K562 (cell line): ENCODE measurements around the gene PLA2G3. TPM values are rescaled to one million over a fixed set of nuclear protein-coding genes. Genes with fewer than 3 reads are reported as not detected.
A peak's percentile ranks its signal among the peaks of the same experiment; 100 is the strongest.

Experiments used
- ATAC-seq: fragments of 200-7000 bp; cut with Tn5 transposase; 3 replicates; pipeline ENCODE4 v1.9.1; 2020; ENCODE audit warnings: moderate library complexity
- BruUV-seq: library from RNA; stranded (reverse); fragments of 400-500 nt; replicated peaks from 2 replicates; lab custom pipeline; 2021; lab: Mats Ljungman, UMichigan
- CTCF ChIA-PET: fragments of 300-600 bp; formaldehyde crosslinking; extraction: SDS; loops from one replicate; lab custom pipeline; 2021; ENCODE audit warnings: low intra/inter-chr PET ratio; lab: Yijun Ruan, JAX
- POLR2A ChIA-PET: fragments of 300-600, 350-650 bp; sonication (Branson Sonifier 250); formaldehyde crosslinking; extraction: SDS; loops from one replicate; lab custom pipeline; 2021; ENCODE audit warnings: antibody characterized with exemption, inconsistent platforms; lab: Yijun Ruan, JAX
- DNase-seq, 4 experiments: peaks; one replicate each; pipeline versions ENCODE4 v3.0.0 to v3.0.0-alpha.2; 2011 to 2018; ENCODE audit warnings: low spot score in 3 of 4, mixed read lengths in 3 of 4; ENCODE audit errors: extremely low read depth in 1 of 4
- FAIRE-seq: peaks from 2 replicates; lab custom pipeline; 2011; peaks lifted over from hg19 to GRCh38; lab: Jason Lieb, UNC
- H2AFZ ChIP-seq: 2 replicates; pipeline ENCODE4 v1.6.0; 2011; ENCODE audit warnings: low read depth, low read length, control low read depth, inconsistent platforms
- H3K27ac ChIP-seq: fragments of 200-600 bp; 3 replicates; pipeline ENCODE4 v1.8.0; 2011; ENCODE audit warnings: low read depth, mild to moderate bottlenecking, control low read depth, inconsistent platforms, low read length, moderate library complexity, mixed read lengths; ENCODE audit errors: extremely low read depth
- H3K27me3 ChIP-seq, 2 experiments: fragments of 300-600 bp in 1 of 2; 2 replicates in 1 of 2; 3 replicates in 1 of 2; pipeline versions ENCODE4 v1.6.0 to v1.8.0; 2011; ENCODE audit warnings: inconsistent platforms in 2 of 2, low read length in 2 of 2, mild to moderate bottlenecking in 1 of 2, mixed read lengths in 1 of 2, moderate library complexity in 1 of 2; ENCODE audit not compliant: control insufficient read depth in 2 of 2, insufficient read depth in 2 of 2
- H3K36me3 ChIP-seq: fragments of 300-600 bp; 3 replicates; pipeline ENCODE4 v1.8.0; 2011; ENCODE audit warnings: mild to moderate bottlenecking, low read length, inconsistent platforms; ENCODE audit not compliant: control insufficient read depth, insufficient read depth
- H3K4me1 ChIP-seq, 2 experiments: fragments of 200-600 bp in 1 of 2; replicated peaks in 1 of 2; 2 replicates in 1 of 2; 3 replicates in 1 of 2; pipeline versions ENCODE4 v1.5.1 to v1.8.0; 2011; ENCODE audit warnings: inconsistent platforms in 2 of 2, low read length in 2 of 2, mild to moderate bottlenecking in 1 of 2, mixed read lengths in 1 of 2, moderate library complexity in 1 of 2; ENCODE audit not compliant: control insufficient read depth in 2 of 2, insufficient read depth in 2 of 2
- H3K4me2 ChIP-seq: 2 replicates; pipeline ENCODE4 v1.6.1; 2011; ENCODE audit warnings: low read length, control low read depth, inconsistent platforms, mixed read lengths; ENCODE audit not compliant: insufficient read depth
- H3K4me3 ChIP-seq: fragments of 200-600 bp; sonication (generic), shearing (Covaris generic); 2 replicates; pipeline ENCODE4 v1.5.1; 2016; ENCODE audit warnings: control low read depth, inconsistent platforms
- H3K79me2 ChIP-seq: fragments of 200-600 bp; 3 replicates; pipeline ENCODE4 v1.8.0; 2011; ENCODE audit warnings: low read length, inconsistent platforms; ENCODE audit not compliant: control insufficient read depth, insufficient read depth
- H3K9ac ChIP-seq, 2 experiments: 2 replicates each; pipeline versions ENCODE4 v1.6.0 to v1.6.1; 2011; ENCODE audit warnings: low read depth in 2 of 2, low read length in 2 of 2, control low read depth in 1 of 2, inconsistent platforms in 1 of 2, mild to moderate bottlenecking in 1 of 2, mixed read lengths in 1 of 2; ENCODE audit not compliant: insufficient read depth in 1 of 2
- H3K9me1 ChIP-seq: one replicate; pipeline ENCODE4 v1.6.0; 2011; ENCODE audit warnings: inconsistent platforms, mild to moderate bottlenecking, low read length, moderate library complexity; ENCODE audit not compliant: control insufficient read depth, insufficient read depth
- H3K9me3 ChIP-seq: replicated peaks from 2 replicates; pipeline ENCODE4 v1.5.1; 2011; ENCODE audit warnings: low read depth, low read length, inconsistent platforms; ENCODE audit not compliant: control insufficient read depth, insufficient read depth
- H4K20me1 ChIP-seq: replicated peaks from 2 replicates; pipeline ENCODE4 v1.6.1; 2011; ENCODE audit warnings: low read length, inconsistent platforms, mixed read lengths; ENCODE audit not compliant: control insufficient read depth, insufficient read depth
- ARID3A ChIP-seq: IDR thresholded peaks from 2 replicates; pipeline ENCODE4 v1.6.1; 2012; ENCODE audit warnings: low read depth, low read length, improper control_type of control experiment, borderline replicate concordance
- ARID3B ChIP-seq: fragments of 250-450 bp; sonication (Bioruptor Pico); IDR thresholded peaks from 2 replicates; pipeline ENCODE4 v1.4.0; 2020; ENCODE audit warnings: borderline replicate concordance
- E2F6 ChIP-seq, 2 experiments: IDR thresholded peaks; 2 replicates each; pipeline ENCODE4 v1.6.1; 2011; ENCODE audit warnings: borderline replicate concordance in 1 of 2, control low read depth in 1 of 2, low read depth in 1 of 2, low read length in 1 of 2, mild to moderate bottlenecking in 1 of 2, mixed read lengths in 1 of 2, moderate library complexity in 1 of 2; ENCODE audit not compliant: insufficient read depth in 1 of 2, insufficient read length in 1 of 2, poor library complexity in 1 of 2, severe bottlenecking in 1 of 2; ENCODE audit errors: extremely low read depth in 1 of 2
- E4F1 ChIP-seq: fragments of 250-450 bp; sonication (Bioruptor Pico); IDR thresholded peaks from 2 replicates; pipeline ENCODE4 v1.5.0; 2021; ENCODE audit warnings: mild to moderate bottlenecking, borderline replicate concordance
- NELFE ChIP-seq: IDR thresholded peaks from 2 replicates; pipeline ENCODE4 v1.6.1; 2011; ENCODE audit warnings: mild to moderate bottlenecking; ENCODE audit not compliant: insufficient read depth, insufficient read length
- POLR2G ChIP-seq: fragments of 200-400 bp; formaldehyde crosslinking; IDR thresholded peaks from 2 replicates; pipeline ENCODE4 v1.6.1; 2017; ENCODE audit warnings: low read depth, mild to moderate bottlenecking, antibody characterized with exemption, low read length, moderate library complexity
- SRF ChIP-seq, 2 experiments: fragments of 250-450, 450-650 bp in 1 of 2; sonication (Bioruptor Pico) in 1 of 2; sonication (generic) in 1 of 2; formaldehyde crosslinking; IDR thresholded peaks; 2 replicates each; pipeline versions ENCODE4 v1.5.0 to v1.5.1; 2020 to 2022; ENCODE audit warnings: mild to moderate bottlenecking in 1 of 2, missing genetic modification reagents in 1 of 2
- TAL1 ChIP-seq: fragments of 450-650 bp; IDR thresholded peaks from 2 replicates; pipeline ENCODE4 v1.6.1; 2016; ENCODE audit warnings: mild to moderate bottlenecking
- TBL1XR1 ChIP-seq, 2 experiments: IDR thresholded peaks; 2 replicates each; pipeline ENCODE4 v1.6.1; 2012; ENCODE audit warnings: improper control_type of control experiment in 2 of 2, low read length in 2 of 2, mild to moderate bottlenecking in 1 of 2
- ZNF277 ChIP-seq: fragments of 250-450 bp; sonication (Bioruptor Pico); IDR thresholded peaks from 2 replicates; pipeline ENCODE4 v1.8.0; 2022; ENCODE audit warnings: inconsistent platforms, mild to moderate bottlenecking, moderate library complexity, borderline replicate concordance
- ZNF41 ChIP-seq: fragments of 250-450 bp; sonication (Bioruptor Pico); conservative IDR thresholded peaks from 2 replicates; pipeline ENCODE4 v1.4.0; 2020; ENCODE audit warnings: mild to moderate bottlenecking
- WGBS: fragments of 100-300 bp; shearing (Covaris generic); methylation state at CpG from one replicate; pipeline ENCODE4 v1.1.6; 2016; ENCODE audit warnings: low coverage, mixed read lengths; ENCODE audit not compliant: insufficient coverage; ENCODE audit errors: missing lambda C conversion rate; 5-methylcytosine and 5-hydroxymethylcytosine counted together
- in situ Hi-C: fragments of 300-500 bp; cut with MboI; formaldehyde crosslinking; loops from 4 replicates; pipeline ENCODE4 v1.15.0; 2018; ENCODE audit warnings: inconsistent platforms, mixed read lengths
- intact Hi-C: fragments of 100-400 bp; cut with micrococcal nuclease; formaldehyde crosslinking; loops from 2 replicates; pipeline ENCODE4 v1.14.2; 2022
- polyA plus RNA-seq, 8 experiments: library from polyadenylated mRNA; depleted of rRNA in 4 of 8; stranded (reverse) in 5 of 8; unstranded in 3 of 8; fragments of >200 nt; fragmentation: Nextera tagmentation in 2 of 8; fragmentation: Illumina TruSeq in 1 of 8; extraction: Ambion mirVana in 2 of 8; extraction: Trizol in 1 of 8; gene quantifications; 2 replicates each; pipeline versions ENCODE4 v1.2.1 to v1.2.3, GENCODE V29; 2011 to 2014; ENCODE audit warnings: inconsistent platforms in 1 of 8, missing spikeins in 1 of 8
- total RNA-seq, 7 experiments: library from RNA; depleted of rRNA in 6 of 7; stranded (reverse); fragments of >200 nt in 6 of 7; fragmentation: Illumina TruSeq in 2 of 7; extraction: Trizol in 2 of 7; gene quantifications; 2 replicates each; pipeline versions ENCODE4 v1.2.1 to v1.2.3, GENCODE V29; 2011 to 2021; ENCODE audit warnings: low replicate concordance in 1 of 7

Gene PLA2G3
- total and polyA plus RNA-seq, 9 of the 15 experiments (the other 6 are each of a cell fraction or from before 2014, with no cell fraction given) = 0.18 to 1.4 (median 0.64) TPM

- WGBS = 12% methylated on average over 10 of the region's 36 CpGs
- peak; percentile 97 for ATAC-seq
- in situ Hi-C loops = no loop called here
- TF ChIP-seq TBL1XR1 (IDR thresholded peaks at IDR 0.05; ENCODE audit: low read length in 2 of 2) (no peak), ZNF277 (CRISPR knock-in tag) (no peak), ARID3A (no peak), SRF (CRISPR knock-in tag; IDR thresholded peaks at IDR 0.05) (no peak), E2F6 (IDR thresholded peaks at IDR 0.05; ENCODE audit: borderline replicate concordance in 1 of 2, extremely low read depth in 1 of 2, insufficient read depth in 1 of 2, insufficient read length in 1 of 2, low read depth in 1 of 2, low read length in 1 of 2, poor library complexity in 1 of 2, severe bottlenecking in 1 of 2) (peak in 1 of 2 experiments; percentile 67), ARID3B (CRISPR knock-in tag) (no peak), ZNF41 (CRISPR knock-in tag) (no peak), TAL1 (no peak), E4F1 (CRISPR knock-in tag) (no peak), NELFE (no peak), POLR2G (peak; percentile 43; the same call in 1 of the 2 replicates)
Observed at GRCh38 chr22:31098632-31099110, 41.6 kb downstream of the PLA2G3 start.

More at GRCh38 chr22:31098632-31099110, 41.6 kb downstream of the PLA2G3 start:
- no peaks in the 10 kb centered on the region for H3K9me3 ChIP-seq
- no peaks in the 10 kb centered on the region for H3K79me2 ChIP-seq
- ChIA-PET POLR2A (interaction anchor here (1.0 to 1.4 kb wide), 2 partner anchors 9 to 18 kb away, joined by 3 to 4 read pairs; partner anchors contain the start of genes SELENOM and SMTN), CTCF (no interaction called here)
- H3K27ac ChIP-seq = no peak overlapping the region
- no peaks in the 10 kb centered on the region for H3K27me3 ChIP-seq
- FAIRE-seq = peak; percentile 48
- intact Hi-C loops = no loop called here
- no TSS peak for BruUV-seq
- H3K4me1 ChIP-seq = peaks cover 10 to 13% of the 10 kb centered on the region in 2 experiments; a peak in 4 of 5 replicates
- no peak overlapping the region for H3K4me3 ChIP-seq
- H4K20me1 ChIP-seq = no peaks in the 10 kb centered on the region
- H3K9me1 ChIP-seq = peaks cover 5% of the 10 kb centered on the region
- peak; percentile 77 to 89 (median 88) for DNase-seq
- H3K36me3 ChIP-seq = peaks cover 27% of the 10 kb centered on the region; the same call in 2 of the 3 replicates
- peak overlapping the region in 1 of 2 experiments; percentile 65; a peak in 2 of 4 replicates for H3K9ac ChIP-seq
- H3K4me2 ChIP-seq = no peak overlapping the region; the same call in 1 of the 2 replicates
- 0 out of 2 replicates have a peak overlapping the region, but pooled peaks have one; percentile 45 for H2AFZ ChIP-seq
